Measurements from ENCODE around the gene TRAPPC12. TPM values are rescaled to one million over a fixed set of nuclear protein-coding genes. Genes with fewer than 3 reads are reported as not detected.

Gene TRAPPC12
- total RNA-seq, 1 donor = 67.0 TPM

GRCh38 chr2:3390041-3390440 is 10.5 kb downstream of the TRAPPC12 start:
- H3K4me1 ChIP-seq (ENCODE audit: insufficient read depth, low read length) = no peaks in the 10 kb centered on the region
- no peak overlapping the region for H3K4me3 ChIP-seq (ENCODE audit: insufficient read depth, low read length)
- no peak overlapping the region for H3K27ac ChIP-seq (ENCODE audit: low read depth, low read length)
- no peak overlapping the region for H3K4me2 ChIP-seq (ENCODE audit: insufficient read depth, low read length)
- no peak for TF ChIP-seq CTCF (IDR thresholded peaks at IDR 0.05; ENCODE audit: extremely low read depth, low read depth, low read length)
- peaks cover 24% of the 10 kb centered on the region for H4K20me1 ChIP-seq (ENCODE audit: insufficient read depth, low read length)
- peaks cover 77% of the 10 kb centered on the region for H3K79me2 ChIP-seq (ENCODE audit: insufficient read depth, low read length)
- H3K36me3 ChIP-seq (ENCODE audit: insufficient read depth, low read length) = peaks cover 60% of the 10 kb centered on the region
- H2AFZ ChIP-seq (ENCODE audit: low read length) = no peak overlapping the region
- H3K9me3 ChIP-seq (ENCODE audit: low read depth, low read length) = no peaks in the 10 kb centered on the region
- DNase-seq (ENCODE audit: insufficient read length, low spot score, missing footprints) = no peak
- H3K27me3 ChIP-seq (ENCODE audit: insufficient read depth, low read length) = no peaks in the 10 kb centered on the region

- Histone ChIP-seq H4K20me1 (ENCODE audit: insufficient read depth, low read length) (peaks cover 19% of the 10 kb centered on the region), H3K4me2 (ENCODE audit: insufficient read depth, low read length) (no peak overlapping the region), H3K27ac (ENCODE audit: low read depth, low read length) (no peak overlapping the region), H2AFZ (ENCODE audit: low read length) (no peak overlapping the region), H3K79me2 (ENCODE audit: insufficient read depth, low read length) (peaks cover 74% of the 10 kb centered on the region), H3K27me3 (ENCODE audit: insufficient read depth, low read length) (no peaks in the 10 kb centered on the region), H3K9me3 (ENCODE audit: low read depth, low read length) (no peaks in the 10 kb centered on the region), H3K4me3 (ENCODE audit: insufficient read depth, low read length) (no peak overlapping the region), H3K4me1 (ENCODE audit: insufficient read depth, low read length) (no peaks in the 10 kb centered on the region), H3K36me3 (ENCODE audit: insufficient read depth, low read length) (peaks cover 60% of the 10 kb centered on the region)
- no peak for TF ChIP-seq CTCF (IDR thresholded peaks at IDR 0.05; ENCODE audit: extremely low read depth, low read depth, low read length)
- DNase-seq (ENCODE audit: insufficient read length, low spot score, missing footprints) = no peak
Observed at GRCh38 chr2:3392216-3392615, 12.7 kb downstream of the TRAPPC12 start.

DNA sequence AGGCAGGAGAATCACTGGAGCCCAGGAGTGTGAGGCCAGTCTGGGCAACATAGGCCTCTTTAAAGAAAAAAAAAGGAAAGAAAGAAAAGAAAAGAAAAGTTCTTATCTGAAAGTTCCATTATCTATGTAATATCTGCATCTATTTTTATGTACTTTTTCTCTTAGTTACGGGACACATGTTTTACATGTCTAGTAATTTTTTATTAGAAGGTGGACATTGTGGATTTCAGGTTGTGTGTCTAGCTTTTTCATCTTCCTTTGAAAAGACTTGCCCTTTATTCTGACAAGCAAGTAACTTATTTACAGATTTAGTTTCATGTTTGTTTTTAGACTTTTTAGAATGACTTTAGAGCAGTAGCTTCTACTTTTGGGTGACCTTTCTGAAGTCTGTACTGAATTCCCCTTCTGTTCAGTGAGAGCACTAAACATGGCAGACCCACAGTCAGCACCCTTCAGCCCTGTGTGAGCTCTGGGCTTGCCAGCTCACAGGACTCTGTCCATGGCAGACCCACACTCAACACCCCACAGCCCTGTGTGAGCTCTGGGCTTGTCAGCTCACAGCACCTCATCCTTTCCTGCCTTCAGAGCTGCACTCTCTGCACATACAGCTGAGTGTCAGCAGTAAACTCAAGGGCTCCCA is 17.5 kb downstream of the TRAPPC12 start:
- no peak for DNase-seq (ENCODE audit: insufficient read length, low spot score, missing footprints)
- no peaks in the 10 kb centered on the region for H3K9me3 ChIP-seq (ENCODE audit: low read depth, low read length)
- H3K36me3 ChIP-seq (ENCODE audit: insufficient read depth, low read length) = peaks cover 28% of the 10 kb centered on the region
- H3K27ac ChIP-seq (ENCODE audit: low read depth, low read length) = no peak overlapping the region
- TF ChIP-seq CTCF (IDR thresholded peaks at IDR 0.05; ENCODE audit: extremely low read depth, low read depth, low read length) = no peak
- no peak overlapping the region for H2AFZ ChIP-seq (ENCODE audit: low read length)
- H3K27me3 ChIP-seq (ENCODE audit: insufficient read depth, low read length) = no peaks in the 10 kb centered on the region
- peaks cover 50% of the 10 kb centered on the region for H3K79me2 ChIP-seq (ENCODE audit: insufficient read depth, low read length)
- no peak overlapping the region for H3K4me3 ChIP-seq (ENCODE audit: insufficient read depth, low read length)
- no peaks in the 10 kb centered on the region for H3K4me1 ChIP-seq (ENCODE audit: insufficient read depth, low read length)
- H3K4me2 ChIP-seq (ENCODE audit: insufficient read depth, low read length) = no peak overlapping the region
- H4K20me1 ChIP-seq (ENCODE audit: insufficient read depth, low read length) = peaks cover 3% of the 10 kb centered on the region

- DNase-seq (ENCODE audit: insufficient read length, low spot score, missing footprints) = no peak
- Histone ChIP-seq H2AFZ (ENCODE audit: low read length) (no peak overlapping the region), H3K79me2 (ENCODE audit: insufficient read depth, low read length) (peaks cover 44% of the 10 kb centered on the region), H3K27me3 (ENCODE audit: insufficient read depth, low read length) (no peaks in the 10 kb centered on the region), H3K4me3 (ENCODE audit: insufficient read depth, low read length) (no peak overlapping the region), H3K9me3 (ENCODE audit: low read depth, low read length) (no peaks in the 10 kb centered on the region), H4K20me1 (ENCODE audit: insufficient read depth, low read length) (no peaks in the 10 kb centered on the region), H3K4me2 (ENCODE audit: insufficient read depth, low read length) (no peak overlapping the region), H3K27ac (ENCODE audit: low read depth, low read length) (no peak overlapping the region), H3K36me3 (ENCODE audit: insufficient read depth, low read length) (peaks cover 18% of the 10 kb centered on the region), H3K4me1 (ENCODE audit: insufficient read depth, low read length) (no peaks in the 10 kb centered on the region)
- no peak for TF ChIP-seq CTCF (IDR thresholded peaks at IDR 0.05; ENCODE audit: extremely low read depth, low read depth, low read length)
Observed at GRCh38 chr2:3398857-3399256, 19.4 kb downstream of the TRAPPC12 start.
